Measurements from ENCODE around the gene FGD1. TPM values are rescaled to one million over a fixed set of nuclear protein-coding genes. Genes with fewer than 3 reads are reported as not detected.

FGD1 gene
- total and polyA plus RNA-seq, 2 of the 8 experiments (the other 6 are each of a cell fraction or from before 2014, with no cell fraction given), result 6.8 to 34.9 TPM

- Histone ChIP-seq H3K79me2 (ENCODE audit: control insufficient read depth in 1 of 2, insufficient read depth in 2 of 2, low read length in 2 of 2) (no peaks in the 10 kb centered on the region), H3K4me3 (ENCODE audit: extremely low read depth in 1 of 4, insufficient read depth in 2 of 4, low read depth in 3 of 4, low read length in 4 of 4) (no peak overlapping the region), H4K5ac (ENCODE audit: insufficient read length, low read depth, low read length) (no peak overlapping the region), H2BK12ac (ENCODE audit: low read depth, low read length) (no peak overlapping the region), H3K23ac (ENCODE audit: insufficient read length) (no peak overlapping the region), H3K9me3 (ENCODE audit: insufficient read depth in 2 of 2, low read depth in 1 of 2, low read length in 1 of 2) (no peaks in the 10 kb centered on the region), H2BK15ac (ENCODE audit: low read length) (no peak overlapping the region), H2AFZ (ENCODE audit: low read length) (no peak overlapping the region), H3K14ac (ENCODE audit: insufficient read length) (no peak overlapping the region), H2BK120ac (replicated peaks; ENCODE audit: low read depth, low read length) (no peak overlapping the region), H2BK5ac (ENCODE audit: low read depth, low read length) (no peak overlapping the region), H3K9ac (replicated peaks in 1 of 4; ENCODE audit: extremely low read depth in 1 of 4, low read depth in 3 of 4, low read length in 3 of 4) (no peak overlapping the region), H3K27ac (ENCODE audit: low read depth, low read length) (no peak overlapping the region), H3K79me1 (ENCODE audit: low read depth, low read length) (no peaks in the 10 kb centered on the region), H4K91ac (replicated peaks; ENCODE audit: insufficient read length, low read length) (no peak overlapping the region), H4K8ac (ENCODE audit: extremely low read depth, insufficient read depth, low read length) (no peak overlapping the region), H3K18ac (ENCODE audit: extremely low read depth, low read length) (no peak overlapping the region), H3K27me3 (replicated peaks in 1 of 4; ENCODE audit: control insufficient read depth in 3 of 4, extremely low read depth in 1 of 4, insufficient read depth in 3 of 4, low read length in 3 of 4) (no peaks in the 10 kb centered on the region), H3K23me2 (ENCODE audit: low read depth, low read length) (no peaks in the 10 kb centered on the region), H2AK5ac (ENCODE audit: low read depth, low read length) (no peak overlapping the region), H3K4me2 (ENCODE audit: insufficient read depth in 1 of 2, low read depth in 2 of 2, low read length in 2 of 2) (no peak overlapping the region), H3K4me1 (replicated peaks in 1 of 4; ENCODE audit: control insufficient read depth in 3 of 4, insufficient read depth in 4 of 4, low read length in 3 of 4) (no peaks in the 10 kb centered on the region), H2BK20ac (ENCODE audit: low read length) (no peak overlapping the region), H3K56ac (replicated peaks; ENCODE audit: insufficient read length, low read depth, low read length) (no peak overlapping the region), H3K4ac (replicated peaks; ENCODE audit: insufficient read length, low read depth, low read length) (no peak overlapping the region), H3K36me3 (ENCODE audit: control insufficient read depth in 2 of 4, insufficient read depth in 4 of 4, low read length in 3 of 4) (no peaks in the 10 kb centered on the region), H4K20me1 (replicated peaks in 1 of 2; ENCODE audit: control insufficient read depth in 1 of 2, insufficient read depth in 2 of 2, low read length in 2 of 2) (no peaks in the 10 kb centered on the region)
- WGBS, 2 experiments (ENCODE audit: extremely low coverage in 1 of 2, insufficient coverage in 1 of 2, insufficient read length in 1 of 2, insufficient replicate concordance in 2 of 2, low coverage in 1 of 2, low lambda C conversion rate in 2 of 2, missing lambda C conversion rate in 1 of 2), result 88% methylated on average over 1 of the region's 1 CpG; no CpG with 5 or more reads in 1 of the 2 experiments
- DNase-seq (ENCODE audit: low read depth in 1 of 2, low spot score in 2 of 2) (no peak), FAIRE-seq (no peak)
- POLR2A ChIA-PET (ENCODE audit: partially characterized antibody), result interaction anchor here (0.5 to 1.6 kb wide), 2 partner anchors 39 to 155 kb away, joined by 4 read pairs; partner anchors contain the start of gene WNK3
- TF ChIP-seq SRF (IDR thresholded peaks at IDR 0.05; ENCODE audit: low read depth, low read length), result no peak
- no peak for TF ChIP-seq USF2 (IDR thresholded peaks at IDR 0.05; ENCODE audit: low read length)
- CTCF ChIA-PET (ENCODE audit: partially characterized antibody), result no interaction called here
Observed at GRCh38 chrX:54397113-54397512, 98.9 kb downstream of the FGD1 start.

Other genes with a start within 250 kb of the FGD1 start
- 37.1 and 37.5 TPM in 2 replicates for gene WNK3, start 138.2 kb downstream of the FGD1 start, total RNA-seq (2021; fragmentation: NEBNext Ultra II Directional; extraction: Animal tissue kit (Norgen Biotek cat#: 25700))
- 3.7 and 5.5 TPM in 2 replicates for gene WNK3, start 138.2 kb downstream of the FGD1 start, polyA plus RNA-seq (2011; rRNA removed)
- 44.2 and 49.4 TPM in 2 replicates for gene TSR2, start 55.8 kb downstream of the FGD1 start, total RNA-seq (2021; fragmentation: NEBNext Ultra II Directional; extraction: Animal tissue kit (Norgen Biotek cat#: 25700))
- gene TSR2, start 55.8 kb downstream of the FGD1 start, polyA plus RNA-seq (2011; rRNA removed), result 15.1 and 18.0 TPM in 2 replicates
- 70.6 and 71.2 TPM in 2 replicates for gene GNL3L, start 34.0 kb upstream of the FGD1 start, total RNA-seq (2021; fragmentation: NEBNext Ultra II Directional; extraction: Animal tissue kit (Norgen Biotek cat#: 25700))
- gene GNL3L, start 34.0 kb upstream of the FGD1 start, polyA plus RNA-seq (2011; rRNA removed), result 19.1 and 20.4 TPM in 2 replicates